K562 treated with DMSO at 1 percent for 48 hours (cell line): ENCODE measurements around the gene ACHE. TPM values are rescaled to one million over a fixed set of nuclear protein-coding genes. Genes with fewer than 3 reads are reported as not detected.

ENCODE experiments used
- total RNA-seq: library from RNA; unstranded; fragments of 300-600 nt; gene quantifications from 2 replicates; pipeline ENCODE4 v1.2.3, GENCODE V29; 2022; ENCODE audit warnings: low replicate concordance; ENCODE audit errors: extremely low read depth

ACHE gene
- not detected in 2 replicates for total RNA-seq

DNA sequence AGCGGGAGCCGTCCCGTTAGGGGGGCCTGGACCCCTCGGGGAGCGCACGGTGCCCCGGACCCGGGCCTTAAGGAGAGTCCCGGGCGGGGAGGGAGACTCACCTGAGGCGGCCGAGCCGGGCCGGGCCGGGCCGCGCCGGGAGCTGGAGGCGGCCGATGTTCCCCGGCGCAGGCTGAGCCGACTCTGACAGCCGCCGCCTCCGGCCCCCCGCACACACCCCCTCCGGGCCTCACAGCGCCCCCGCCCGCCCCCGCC lies at the start of gene ACHE:
ACHE (minus strand) TSS at position 188 of the 255 bp plus-strand sequence. CDS start 1,656 bp downstream, outside the sequence.

DNA sequence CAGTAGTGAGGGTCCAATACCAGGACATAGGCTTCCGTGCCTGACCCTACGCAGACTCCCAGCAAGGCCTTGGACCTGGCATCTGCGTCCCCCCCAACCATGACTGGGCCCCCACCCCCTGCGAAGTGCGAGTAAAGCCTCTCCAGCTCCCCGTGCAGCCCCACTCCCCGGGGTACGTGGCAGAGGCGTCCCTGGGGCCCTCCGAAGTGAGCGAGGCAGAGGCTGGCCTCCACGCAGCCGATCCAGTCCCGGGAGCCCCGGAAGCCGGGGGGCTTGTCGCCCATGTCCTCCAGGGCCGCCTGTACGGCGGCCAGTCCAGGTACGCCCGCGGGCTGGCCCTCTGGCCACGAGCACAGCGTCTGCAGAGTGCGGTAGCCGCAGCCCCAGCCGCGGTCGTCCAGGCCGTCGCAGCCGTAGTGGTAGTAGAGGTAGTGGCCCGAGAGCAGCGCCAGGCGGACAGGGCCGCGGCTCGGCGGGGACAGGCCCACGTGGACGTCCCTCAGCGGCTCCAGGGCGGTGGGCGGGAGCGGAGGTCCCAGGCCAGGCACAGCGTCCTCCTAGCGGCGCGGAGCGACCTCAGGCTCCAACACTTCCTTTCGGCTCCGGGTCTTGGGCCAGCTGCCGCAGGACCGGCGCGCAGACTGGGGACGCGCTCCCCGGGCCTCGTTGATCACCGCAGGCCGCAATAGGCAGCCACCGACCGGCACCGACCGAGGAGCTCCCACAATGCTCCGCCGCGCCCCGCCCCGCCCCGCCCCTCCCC lies 6.5 kb downstream of the ACHE start, which contains the start of gene UFSP1:
UFSP1 (minus strand) TSS at position 728 of the 763 bp plus-strand sequence; CDS start at position 284, 444 bp downstream.

DNA sequence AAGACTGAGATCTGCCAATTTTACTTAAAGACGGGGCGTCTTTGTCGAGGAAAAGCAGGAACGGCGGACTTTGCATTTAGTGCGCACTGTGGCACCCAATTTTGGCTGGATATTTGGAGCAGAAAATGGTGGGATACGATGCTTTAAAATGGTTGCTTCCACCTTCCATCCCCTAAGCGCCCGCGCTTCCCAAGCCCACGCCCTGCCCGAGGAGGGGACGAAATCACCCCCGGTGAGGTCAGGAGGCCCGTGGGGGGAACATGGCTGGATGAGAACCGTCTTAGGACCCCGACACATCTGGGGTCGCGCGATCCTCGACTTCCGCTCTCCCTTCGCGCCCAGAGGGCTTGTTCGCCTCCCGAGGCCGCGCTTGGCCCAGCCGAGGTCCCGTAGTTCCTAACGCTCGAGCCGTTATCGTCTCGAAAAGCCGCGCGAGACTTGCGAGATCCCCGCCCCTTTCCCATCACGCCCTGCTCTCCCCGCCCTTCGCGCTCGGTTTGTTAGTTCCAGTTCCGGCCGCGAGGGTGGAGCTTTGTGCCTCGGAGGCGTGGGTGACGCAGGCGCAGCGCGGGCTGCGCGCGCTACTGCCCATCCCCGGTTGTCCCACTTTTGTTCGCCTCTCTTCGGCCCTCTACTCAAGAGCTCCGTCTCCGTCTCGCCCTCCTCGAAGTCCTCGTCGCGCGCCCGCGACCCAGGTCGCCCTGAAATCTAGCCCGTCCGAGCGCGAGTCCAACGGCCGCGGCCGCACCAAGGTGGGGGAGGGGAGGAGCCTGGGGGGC lies 20.9 kb downstream of the ACHE start, which contains the start of gene SRRT:
SRRT (plus strand) TSS at position 527 of the 779 bp plus-strand sequence. CDS start 488 bp downstream, outside the sequence.

DNA sequence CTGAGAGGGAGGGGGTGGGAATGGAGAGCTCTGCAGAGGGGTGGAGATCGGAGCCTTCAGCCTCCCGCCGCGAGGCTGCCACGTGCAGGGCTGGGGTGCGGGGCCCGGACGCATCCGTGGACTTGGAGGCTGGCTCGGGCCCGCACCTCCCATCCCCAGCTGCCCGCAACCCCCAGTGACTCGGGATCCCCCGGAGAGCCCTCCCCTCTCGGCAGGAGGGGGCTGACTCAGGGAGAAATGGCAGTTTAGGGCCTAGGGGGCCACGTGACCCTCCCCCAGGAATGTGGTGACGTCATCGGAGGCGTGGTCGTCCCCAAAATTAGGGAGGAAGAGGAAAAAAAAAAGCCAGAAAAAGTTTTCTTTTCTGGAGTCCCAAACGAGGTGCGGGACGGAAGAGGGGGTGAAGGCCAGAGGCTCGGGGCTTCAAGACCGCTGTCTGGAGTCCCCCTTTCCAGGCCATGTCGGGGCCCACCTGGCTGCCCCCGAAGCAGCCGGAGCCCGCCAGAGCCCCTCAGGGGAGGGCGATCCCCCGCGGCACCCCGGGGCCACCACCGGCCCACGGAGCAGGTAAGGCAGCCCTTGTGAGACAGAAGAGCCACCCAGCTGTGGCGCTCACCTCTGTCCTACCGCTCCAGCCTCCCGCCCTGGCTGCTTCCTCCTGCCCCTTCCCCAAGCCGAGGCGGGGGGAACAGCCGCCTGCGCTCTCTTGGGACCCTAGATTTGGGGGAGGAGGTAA lies 28.5 kb downstream of the ACHE start, which contains the start of gene TRIP6:
TRIP6 (plus strand) TSS at position 348 of the 736 bp plus-strand sequence; CDS start at position 459, 111 bp downstream.

DNA sequence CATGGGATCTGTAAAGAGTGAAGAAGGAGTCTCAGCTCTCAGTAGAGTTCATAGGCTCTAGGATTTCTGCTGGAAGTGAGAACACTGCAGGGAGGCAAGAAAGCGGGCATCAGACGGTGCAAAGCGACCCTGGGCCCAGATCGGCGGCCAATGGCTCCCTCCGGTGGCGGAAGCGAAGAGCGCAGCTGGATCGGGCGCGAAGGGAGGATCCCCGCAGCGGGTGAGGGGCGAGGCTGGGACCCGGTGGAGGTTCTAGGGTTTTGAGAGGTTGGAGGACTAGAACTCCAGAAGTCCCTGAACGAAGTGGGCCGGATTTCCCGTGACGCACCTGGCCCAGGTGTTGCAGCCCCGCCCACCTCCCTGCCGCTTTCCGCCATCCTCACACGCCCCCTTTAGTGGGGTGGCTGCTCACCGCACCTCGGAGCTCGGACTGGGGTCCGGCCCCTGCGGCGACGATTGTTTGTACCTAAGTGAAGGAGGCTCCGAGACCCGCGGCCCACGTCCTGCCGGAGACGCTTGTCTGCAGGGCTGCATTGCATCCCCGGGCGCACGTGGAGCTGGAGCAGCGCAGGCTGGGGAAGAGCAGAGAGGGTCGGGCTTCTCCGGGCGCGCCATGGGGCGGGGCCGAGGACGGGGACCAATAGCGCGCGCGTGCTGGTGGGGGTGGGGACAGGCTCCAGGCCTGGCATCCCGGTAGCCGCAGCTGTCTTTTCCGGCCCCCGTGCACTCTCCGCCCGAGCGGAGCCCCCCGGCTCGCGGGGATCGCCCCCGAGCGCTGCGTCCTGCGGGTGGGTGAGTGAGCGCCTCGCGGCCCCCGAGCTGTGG lies 43.4 kb downstream of the ACHE start, which contains the start of gene SLC12A9:
SLC12A9 (plus strand) TSS at position 666 of the 825 bp plus-strand sequence. CDS start 1,485 bp downstream, outside the sequence.

Other genes starting within 250 kb of the ACHE start
- not detected in 2 replicates for gene ACTL6B, start 239.4 kb downstream of the ACHE start, total RNA-seq
- 1,248 TPM in 1 of 2 replicates, not detected in the other for gene GNB2, start 222.1 kb downstream of the ACHE start, total RNA-seq
- not detected in 2 replicates for gene GIGYF1, start 201.6 kb downstream of the ACHE start, total RNA-seq
- gene POP7, start 189.8 kb downstream of the ACHE start, total RNA-seq = not detected in 2 replicates
- gene EPO, start 175.4 kb downstream of the ACHE start, total RNA-seq = not detected in 2 replicates
- gene ZAN, start 162.3 kb downstream of the ACHE start, total RNA-seq = not detected in 2 replicates
- gene EPHB4, start 68.4 kb downstream of the ACHE start, total RNA-seq = not detected in 2 replicates
- not detected in 2 replicates for gene SLC12A9, start 43.2 kb downstream of the ACHE start, total RNA-seq
- gene TRIP6, start 28.5 kb downstream of the ACHE start, total RNA-seq = not detected in 2 replicates
- gene SRRT, start 20.8 kb downstream of the ACHE start, total RNA-seq = not detected in 2 replicates
- not detected in 2 replicates for gene UFSP1, start 6.2 kb downstream of the ACHE start, total RNA-seq
- gene MUC3A, start 53.6 kb upstream of the ACHE start, total RNA-seq = not detected in 2 replicates
- not detected in 2 replicates for gene MUC12, start 73.7 kb upstream of the ACHE start, total RNA-seq
- gene MUC17, start 124.2 kb upstream of the ACHE start, total RNA-seq = not detected in 2 replicates
- gene TRIM56, start 189.6 kb upstream of the ACHE start, total RNA-seq = not detected in 2 replicates
- not detected in 2 replicates for gene SERPINE1, start 231.2 kb upstream of the ACHE start, total RNA-seq